GM20431 (cell line): ENCODE measurements around the gene SPANXD.
"Not testable (repeated sequence)": the region's sequence is repeated elsewhere in the genome, so short reads cannot be mapped to it uniquely, and the experiment has no call there.

Experiments used
- in situ Hi-C: fragments of 300-500 bp; cut with MseI, MboI; formaldehyde crosslinking; loops from one replicate; pipeline ENCODE4 v1.15.0; 2020; ENCODE audit warnings: low sequenced_read_pairs; ENCODE audit not compliant: unreplicated experiment

The SPANXD gene, protein sequence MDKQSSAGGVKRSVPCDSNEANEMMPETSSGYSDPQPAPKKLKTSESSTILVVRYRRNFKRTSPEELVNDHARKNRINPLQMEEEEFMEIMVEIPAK

DNA sequence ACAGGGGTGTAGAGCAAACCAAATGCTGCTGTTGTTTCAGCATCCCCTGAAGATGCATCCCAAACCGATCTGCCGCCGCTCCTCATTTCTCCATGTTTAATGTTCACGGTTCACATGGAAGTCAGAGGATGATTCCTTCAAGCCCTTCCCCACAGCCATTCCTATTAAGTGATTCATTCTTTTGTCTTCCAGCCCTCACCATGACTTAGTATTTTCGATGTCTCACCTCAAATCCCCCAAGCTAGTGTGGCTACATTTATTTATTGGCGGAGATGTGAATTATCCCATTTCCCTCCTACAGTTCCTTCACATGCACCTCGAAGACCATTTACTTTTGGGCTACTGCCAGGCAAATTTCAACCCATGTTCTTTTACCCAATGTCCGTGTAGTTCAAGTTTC lies at the start of gene SPANXD:
SPANXD (minus strand) TSS at position 101 of the 400 bp plus-strand sequence. CDS start 334 bp downstream, outside the sequence.
- in situ Hi-C loops = not testable (repeated sequence)

DNA sequence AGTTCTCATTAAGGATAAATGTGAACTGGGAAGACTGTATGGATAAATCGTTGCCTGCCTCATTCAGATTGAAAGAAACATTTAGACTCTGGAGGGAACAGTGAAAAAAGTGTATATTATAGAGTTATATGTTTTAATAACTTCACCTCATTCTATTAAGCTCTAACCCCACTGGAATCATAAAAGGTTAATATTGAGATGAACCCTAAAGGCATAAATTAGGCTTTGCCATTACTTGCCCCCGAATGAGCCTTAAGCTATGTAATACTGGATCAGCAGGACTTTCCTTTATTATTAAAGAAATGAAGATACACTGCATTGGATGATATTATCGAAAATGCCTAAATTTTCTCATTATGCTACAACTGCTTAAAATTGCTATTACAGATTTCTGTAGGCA lies 44.1 kb upstream of the SPANXD start:
- in situ Hi-C loops = no loop called here

DNA sequence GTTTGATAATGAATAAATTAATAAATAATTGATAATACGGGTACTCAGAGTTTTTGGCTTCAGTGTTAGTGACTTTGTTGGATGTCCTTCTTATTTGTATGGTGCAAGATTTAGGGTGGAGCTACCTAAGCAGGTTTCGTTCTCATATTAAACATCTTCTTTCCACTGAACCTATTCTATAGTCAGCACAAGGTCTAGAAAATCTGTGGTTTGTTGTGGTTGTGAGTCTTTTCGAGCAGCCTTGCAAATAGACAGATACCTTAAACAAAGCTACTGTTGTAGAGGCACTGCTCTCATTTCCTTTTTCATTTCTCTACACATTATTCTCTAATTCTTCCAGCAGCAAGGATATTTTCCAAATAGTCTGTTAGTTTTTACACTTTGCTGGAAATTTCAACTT lies 38.1 kb upstream of the SPANXD start:
- in situ Hi-C loops = no loop called here

DNA sequence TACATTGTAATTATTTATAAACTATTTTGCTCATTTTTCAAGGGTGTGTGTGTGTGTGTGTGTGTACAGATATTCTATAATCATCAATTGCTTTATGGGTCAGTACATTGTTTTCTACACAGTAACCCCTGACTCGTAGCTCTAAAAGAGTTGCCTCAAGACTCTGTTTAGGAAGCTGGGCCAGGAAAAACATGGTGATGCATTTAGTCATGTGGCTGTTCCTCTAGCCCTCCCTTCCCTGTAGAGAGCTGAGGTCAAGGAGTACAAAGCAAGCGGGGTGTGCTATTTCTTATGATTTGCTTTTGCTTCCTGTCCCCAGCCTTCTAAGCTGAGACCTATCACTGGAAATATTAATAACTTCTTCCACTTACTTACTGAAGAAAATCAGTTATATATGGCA lies 34.8 kb upstream of the SPANXD start:
- in situ Hi-C loops = no loop called here

DNA sequence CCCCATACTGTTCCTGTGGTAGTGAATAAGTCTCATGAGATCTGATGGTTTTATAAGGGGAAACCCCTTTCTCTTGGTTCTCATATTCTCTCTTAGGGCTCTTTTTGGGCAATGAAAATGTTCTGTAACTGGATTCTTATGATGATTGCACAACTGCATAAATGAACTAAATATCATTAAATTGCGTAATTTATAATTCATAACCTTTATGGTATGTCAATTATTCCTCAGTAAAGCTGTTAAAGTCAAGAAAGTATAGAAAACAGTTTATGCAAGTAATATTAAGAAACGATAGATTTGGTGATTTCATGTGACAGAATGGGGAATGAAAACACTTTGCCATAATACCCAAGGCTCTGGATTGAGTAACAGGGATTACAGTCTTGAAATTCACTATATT lies 33.5 kb upstream of the SPANXD start:
- in situ Hi-C loops = no loop called here

DNA sequence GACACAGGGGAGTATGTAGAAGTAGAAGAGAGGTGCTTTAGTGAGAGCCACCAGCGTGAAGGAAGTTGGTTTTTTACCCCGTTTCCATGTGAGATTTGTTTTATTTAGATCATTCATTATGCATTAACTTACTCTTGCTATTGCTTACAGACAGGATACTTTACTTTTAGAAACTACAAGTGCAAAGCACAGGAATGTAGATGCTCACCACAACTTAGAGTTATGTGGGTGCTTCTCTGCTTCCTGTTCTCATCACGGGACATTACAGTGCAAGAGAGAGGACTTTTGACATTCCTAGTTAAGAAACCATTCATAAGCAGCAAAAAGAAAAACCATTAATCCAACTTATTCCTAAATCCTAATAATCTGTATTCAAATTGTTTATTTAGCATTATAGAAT lies 25.6 kb upstream of the SPANXD start:
- in situ Hi-C loops = no loop called here

DNA sequence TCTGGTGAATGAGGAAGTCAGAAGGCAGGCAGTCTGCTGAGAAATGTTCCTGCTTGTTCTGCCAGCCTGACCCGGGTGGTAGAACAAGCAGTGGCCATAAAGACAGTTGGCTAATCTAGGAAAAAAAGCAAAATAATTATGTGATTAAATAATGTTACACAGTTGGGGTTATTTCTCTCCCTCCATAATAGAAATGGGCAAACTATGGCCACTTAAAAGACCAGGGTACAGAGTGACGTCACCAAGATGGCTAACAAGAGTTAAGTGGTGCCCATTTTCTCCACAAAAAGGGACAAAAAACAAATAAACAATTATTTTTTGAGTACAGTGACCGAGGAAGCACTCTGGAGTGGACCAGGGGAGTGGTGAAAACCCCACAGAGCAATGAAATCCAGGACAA lies 16.1 kb upstream of the SPANXD start:
- in situ Hi-C loops = no loop called here

DNA sequence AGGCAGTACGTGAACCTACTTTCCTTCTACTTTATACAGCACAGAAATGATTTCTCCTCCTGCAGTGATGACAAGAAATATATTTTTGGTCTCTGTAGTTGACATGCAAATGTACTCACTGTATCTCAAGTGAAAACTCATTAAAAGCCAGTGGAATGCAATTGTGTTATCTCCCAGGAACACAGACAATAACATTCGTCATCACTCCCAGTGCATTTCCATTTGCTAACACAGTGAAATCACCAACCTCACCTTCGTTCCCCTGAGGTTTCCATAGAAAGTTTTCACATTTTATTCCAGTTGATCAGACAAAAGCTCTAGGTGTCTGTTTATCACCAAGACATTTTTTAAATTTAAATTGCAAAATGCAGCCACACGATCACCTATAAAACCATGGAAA lies 2.5 kb upstream of the SPANXD start:
- in situ Hi-C loops = no loop called here

DNA sequence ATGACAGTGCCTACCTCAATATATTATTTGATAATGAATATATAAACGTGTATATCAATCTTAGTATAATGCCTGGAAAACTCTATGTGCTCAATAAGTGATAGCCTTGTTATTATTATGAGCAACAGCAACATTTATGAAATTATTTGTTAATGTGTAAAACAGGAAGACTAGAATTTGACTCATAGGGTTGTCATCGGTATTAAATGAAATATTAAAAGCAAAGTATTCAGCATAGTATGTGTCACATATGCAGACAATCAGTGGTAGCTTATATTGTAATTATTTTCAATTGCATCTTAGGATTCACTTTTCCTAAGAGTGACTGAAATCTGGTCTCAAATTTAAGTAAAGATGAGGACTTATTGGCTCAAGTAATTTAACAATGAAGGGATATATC lies 24.6 kb downstream of the SPANXD start:
- in situ Hi-C loops = no loop called here

DNA sequence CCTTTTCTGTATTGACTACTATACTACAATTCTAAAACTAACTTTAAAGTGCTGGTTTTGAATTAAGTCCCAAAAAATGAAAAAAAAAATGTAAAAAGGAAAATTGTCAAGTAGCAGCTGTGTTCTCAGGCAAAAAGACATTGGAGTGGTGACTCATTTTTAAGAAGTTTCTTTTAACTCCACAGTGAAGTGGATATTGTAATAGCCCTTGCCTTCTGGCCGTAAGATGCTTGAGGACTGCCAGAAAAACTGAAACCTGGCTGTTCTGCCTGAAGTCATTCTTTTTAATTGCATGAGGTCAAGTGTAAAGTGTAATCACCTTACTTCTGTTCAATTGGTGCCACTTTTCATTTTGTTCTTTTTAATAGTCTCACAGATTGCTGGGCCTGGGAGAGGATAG lies 28.9 kb downstream of the SPANXD start:
- in situ Hi-C loops = no loop called here

DNA sequence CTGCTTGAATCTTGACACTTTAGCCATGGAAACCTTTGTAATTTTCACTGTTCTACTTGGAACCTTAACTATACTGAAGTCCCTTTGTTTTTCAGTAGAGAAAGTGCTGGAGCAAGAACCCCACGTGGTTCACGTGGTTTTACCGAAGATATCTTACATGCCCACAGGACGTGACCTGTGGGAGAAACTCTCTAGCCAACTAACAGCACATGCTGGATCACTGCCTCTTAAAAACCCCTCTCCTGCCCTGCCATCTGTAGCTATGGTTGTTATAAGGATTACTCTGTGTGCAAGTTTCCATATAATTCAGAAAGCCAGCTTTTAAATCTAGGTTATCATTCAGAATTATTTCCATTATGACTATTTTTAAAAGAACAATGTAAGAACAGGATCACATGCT lies 30.2 kb downstream of the SPANXD start:
- in situ Hi-C loops = no loop called here

DNA sequence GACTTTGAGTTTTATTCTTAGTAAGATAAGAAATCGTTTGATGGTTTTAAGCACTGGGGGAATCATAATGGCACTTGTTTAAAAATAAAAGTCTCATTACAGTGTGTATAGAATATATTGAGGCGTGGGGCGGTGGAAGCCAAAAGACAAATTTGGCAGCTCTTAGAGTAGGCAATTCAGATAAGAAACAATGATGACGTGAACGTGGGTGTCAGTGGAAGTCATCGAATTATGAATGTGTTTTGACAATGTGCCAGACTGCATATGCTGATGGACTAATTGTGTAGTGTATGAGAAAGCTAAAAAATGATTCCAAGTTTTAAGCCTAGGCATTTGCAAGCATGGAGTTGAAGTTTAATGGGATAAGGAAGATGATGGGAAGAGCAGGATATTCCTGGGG lies 35.8 kb downstream of the SPANXD start:
- in situ Hi-C loops = no loop called here

DNA sequence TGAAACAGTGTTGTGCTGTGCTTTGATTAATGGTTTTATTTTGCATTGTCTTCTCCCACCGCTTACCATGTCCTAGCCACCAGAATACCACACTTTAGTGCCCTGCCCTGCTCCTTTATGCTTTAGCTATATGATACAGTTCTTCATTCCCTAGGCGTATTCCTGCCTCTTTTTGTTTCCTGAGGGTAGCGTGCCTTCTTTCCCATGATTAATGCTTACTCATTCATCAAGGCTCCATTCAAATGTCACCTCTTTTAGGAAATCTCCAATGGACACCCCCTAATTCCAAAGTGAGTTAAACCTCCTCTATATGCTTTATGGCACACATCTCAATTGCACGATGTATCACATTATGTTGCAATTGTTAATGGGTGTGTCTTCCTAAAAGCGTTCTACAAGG lies 46.3 kb downstream of the SPANXD start:
- in situ Hi-C loops = no loop called here
